Stimulated activated CD8-positive, alpha-beta memory T cell treated with anti-CD3 and anti-CD28 coated beads, Interleukin-12 subunit alpha, Interleukin-12 subunit beta, amount 100 ng/mL, for 24 hours (primary cell): ENCODE results near the gene USP32.
"Not testable (repeated sequence)": the region's sequence is repeated elsewhere in the genome, so short reads cannot be mapped to it uniquely, and the experiment has no call there.

ENCODE experiments used
- DNase-seq: peaks from one replicate; pipeline ENCODE4 v3.0.0-alpha.2; 2020; ENCODE audit errors: extremely low read depth

Gene USP32

DNA sequence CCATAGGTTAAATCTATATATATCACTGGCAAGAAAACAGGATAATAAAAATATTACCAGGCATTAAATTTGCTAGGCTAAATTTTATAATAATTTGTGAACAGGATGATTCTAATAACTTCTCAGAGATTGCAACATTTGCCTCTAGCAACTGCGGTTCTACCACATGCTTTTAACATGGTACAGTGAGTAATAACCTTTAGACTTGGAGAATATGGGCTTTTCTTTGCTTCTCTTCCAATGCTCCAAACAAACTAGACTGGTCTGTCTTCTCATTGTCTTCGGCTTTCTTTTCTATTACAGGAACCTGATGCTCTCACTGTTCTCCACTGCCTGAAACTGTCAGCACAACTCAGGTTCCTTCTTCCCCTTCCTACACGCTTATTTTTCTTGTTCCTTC lies 161.6 kb downstream of the USP32 start:
- no peak for DNase-seq

DNA sequence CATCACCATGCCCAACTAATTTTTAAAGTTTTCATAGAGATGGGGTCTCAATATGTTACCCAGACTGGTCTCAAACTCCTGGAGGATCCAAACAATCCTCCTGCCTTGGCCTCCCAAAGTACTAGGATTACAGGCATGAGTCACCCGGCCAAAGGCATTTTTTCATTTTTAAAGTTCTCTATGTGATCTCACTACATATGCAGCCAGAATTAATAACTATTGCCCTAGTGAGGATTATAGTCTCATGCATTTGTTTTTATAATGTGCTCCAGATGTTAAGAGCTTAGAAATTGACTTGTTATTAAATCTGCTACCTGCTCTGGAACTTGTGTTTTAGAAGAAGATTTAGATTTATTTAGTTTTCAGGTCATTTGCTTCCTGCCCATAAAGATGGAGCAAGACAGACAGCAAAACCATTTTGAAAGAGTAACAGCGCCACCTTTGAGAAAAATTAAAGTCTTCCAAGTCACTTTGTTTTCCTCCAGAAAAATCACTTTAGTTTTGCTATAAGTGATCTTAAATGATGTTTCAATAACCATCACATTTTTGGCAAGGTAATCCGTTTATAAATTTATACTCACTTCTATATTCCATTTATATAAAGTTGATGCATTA lies 162.6 kb downstream of the USP32 start:
- no peak for DNase-seq

DNA sequence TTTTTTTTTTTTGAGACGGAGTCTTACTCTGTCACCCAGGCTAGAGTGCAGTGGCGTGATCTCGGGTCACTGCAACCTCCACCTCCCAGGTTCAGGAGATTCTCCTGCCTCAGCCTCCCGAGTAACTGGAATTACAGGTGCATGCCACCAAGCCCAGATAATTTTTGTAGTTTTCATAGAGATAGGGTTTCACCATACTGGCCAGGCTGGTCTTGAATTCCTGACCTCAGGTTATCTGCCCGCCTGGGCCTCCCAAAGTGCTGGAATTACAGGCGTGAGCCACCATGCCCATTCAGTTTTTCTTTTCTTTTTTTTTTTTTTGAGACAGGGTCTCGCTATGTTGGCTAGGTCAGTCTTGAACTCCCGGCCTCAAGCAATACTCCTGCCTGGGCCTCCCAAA lies 164.7 kb downstream of the USP32 start:
- DNase-seq = not testable (repeated sequence)

DNA sequence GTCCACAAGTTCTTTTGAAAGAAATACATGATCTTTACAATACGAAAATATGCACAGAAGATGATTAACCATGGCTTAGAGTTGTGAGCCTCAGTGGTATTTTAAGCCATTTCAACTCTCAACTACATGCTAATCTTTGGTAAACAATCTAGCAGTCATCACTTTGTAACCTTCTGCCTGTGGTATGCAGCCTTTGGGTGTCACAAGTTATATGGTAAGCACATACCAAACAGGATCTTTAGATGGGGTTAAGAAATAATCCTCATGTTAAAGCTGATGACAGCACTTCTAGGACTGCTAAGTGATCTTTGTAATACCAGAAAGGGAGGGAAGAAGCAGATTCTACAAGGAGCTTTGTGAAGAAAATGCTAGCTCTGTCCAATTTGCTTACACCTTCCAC lies 167.9 kb downstream of the USP32 start:
- no peak for DNase-seq

DNA sequence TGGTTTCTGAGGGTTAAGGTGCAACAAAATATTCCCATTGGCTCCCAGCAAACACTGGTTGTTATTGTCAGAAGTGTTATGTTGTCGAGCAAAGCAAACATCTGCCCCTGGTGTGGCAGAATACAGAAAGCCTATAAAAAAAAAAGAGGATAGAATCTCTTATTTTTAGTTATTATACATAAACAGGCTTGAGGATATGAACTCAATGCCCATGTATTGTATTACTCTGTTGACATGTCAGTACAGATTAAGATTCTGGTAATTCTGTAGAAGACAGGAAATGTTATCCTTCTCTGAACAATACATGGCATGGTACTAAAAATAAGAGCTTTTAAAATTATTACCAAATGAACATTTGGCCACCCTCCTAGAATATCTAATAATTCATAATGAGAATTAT lies 168.5 kb downstream of the USP32 start:
- no peak for DNase-seq

DNA sequence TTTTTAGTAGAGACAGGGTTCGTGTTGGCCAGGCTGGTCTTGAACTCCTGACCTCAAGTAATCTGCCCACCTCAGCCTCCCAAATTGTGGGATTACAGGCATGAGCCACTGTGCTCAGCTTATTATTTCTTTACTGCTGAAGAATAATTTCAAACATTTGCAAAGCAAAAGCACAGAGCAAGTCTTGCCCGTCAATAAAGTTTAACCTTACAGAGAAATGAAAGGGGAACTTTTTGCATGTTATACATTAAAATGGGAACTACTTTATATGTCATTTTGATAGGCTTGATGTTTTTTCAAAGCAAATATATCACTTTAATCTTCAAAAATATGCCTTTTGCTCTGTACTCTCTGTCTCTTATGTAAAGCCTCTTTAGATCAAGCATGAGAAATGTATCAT lies 173.2 kb downstream of the USP32 start:
- not testable (repeated sequence) for DNase-seq

DNA sequence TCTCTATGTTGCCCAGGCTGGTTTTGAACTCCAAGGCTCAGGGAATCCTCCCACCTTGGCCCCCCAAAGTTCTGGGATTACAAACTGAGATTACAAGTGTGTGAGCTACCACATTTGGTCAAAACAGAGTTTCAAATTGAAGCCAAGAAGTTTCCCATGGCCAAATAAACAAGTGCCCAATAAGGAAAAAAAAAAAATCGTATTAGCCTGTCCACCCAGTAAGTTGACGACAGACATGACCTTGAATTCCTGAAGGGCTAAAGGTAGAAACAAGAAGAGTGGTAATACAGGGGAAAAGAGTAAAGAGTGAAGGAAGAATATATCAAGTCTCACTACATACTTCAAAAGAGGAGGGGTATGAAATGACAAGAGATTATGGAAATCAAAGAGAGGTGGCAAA lies 176.0 kb downstream of the USP32 start:
- DNase-seq = not testable (repeated sequence)

DNA sequence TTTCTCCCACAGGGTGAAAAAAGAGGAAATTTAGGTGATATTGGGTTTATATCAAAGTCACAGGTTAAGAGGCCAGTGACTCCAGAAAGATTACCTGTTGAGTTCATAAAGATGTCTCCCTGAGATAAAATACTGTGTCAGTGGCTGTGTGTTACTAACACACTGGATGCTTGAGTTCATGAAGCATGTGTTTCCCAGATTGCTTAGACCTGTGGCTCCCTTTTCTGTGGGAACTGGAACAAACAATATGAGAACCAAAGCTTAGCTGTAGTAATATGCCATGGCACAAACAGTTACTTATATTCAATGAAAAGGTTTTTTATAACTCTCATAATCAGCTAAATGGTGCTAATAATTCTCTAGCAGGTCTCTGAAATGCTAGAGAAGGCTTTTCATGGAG lies 180.7 kb downstream of the USP32 start:
- DNase-seq = not testable (repeated sequence)

DNA sequence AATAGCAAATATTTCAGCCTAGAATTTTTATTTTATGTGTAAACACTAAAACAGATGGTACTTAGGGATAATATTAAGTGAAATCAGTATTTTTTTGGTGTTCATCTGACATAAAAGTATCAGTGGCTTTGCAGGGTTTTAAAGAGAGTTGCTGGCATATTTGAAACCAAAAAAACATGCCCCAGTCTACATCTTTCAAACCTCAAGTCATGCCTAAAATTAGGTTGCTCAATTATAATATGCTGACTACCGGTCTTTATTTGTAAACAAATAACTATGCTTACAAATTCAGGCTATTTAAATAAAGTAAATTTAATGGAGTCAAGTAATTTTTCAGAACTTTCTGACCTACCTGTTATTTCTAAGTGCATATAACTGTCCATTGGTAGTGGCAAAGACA lies 183.6 kb downstream of the USP32 start:
- not testable (repeated sequence) for DNase-seq

DNA sequence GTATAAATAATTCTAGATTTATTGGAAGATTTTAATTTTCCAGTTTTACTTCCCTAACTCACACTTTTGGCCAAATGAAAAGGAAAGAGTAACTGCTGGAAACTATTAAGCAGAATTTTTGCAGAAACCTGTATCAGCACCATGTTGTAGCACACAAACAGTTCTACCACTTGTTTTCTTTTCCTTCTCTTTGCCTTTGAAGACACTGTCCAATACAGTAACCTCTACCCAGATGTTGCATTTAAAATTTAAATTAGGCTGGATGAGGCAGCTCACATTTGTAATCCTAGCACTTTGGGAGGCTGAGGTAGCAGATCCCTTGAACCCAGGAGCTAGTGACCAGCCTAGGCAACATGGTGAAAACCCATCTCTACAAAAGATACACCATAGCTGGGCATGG lies 186.2 kb downstream of the USP32 start:
- DNase-seq = not testable (repeated sequence)

DNA sequence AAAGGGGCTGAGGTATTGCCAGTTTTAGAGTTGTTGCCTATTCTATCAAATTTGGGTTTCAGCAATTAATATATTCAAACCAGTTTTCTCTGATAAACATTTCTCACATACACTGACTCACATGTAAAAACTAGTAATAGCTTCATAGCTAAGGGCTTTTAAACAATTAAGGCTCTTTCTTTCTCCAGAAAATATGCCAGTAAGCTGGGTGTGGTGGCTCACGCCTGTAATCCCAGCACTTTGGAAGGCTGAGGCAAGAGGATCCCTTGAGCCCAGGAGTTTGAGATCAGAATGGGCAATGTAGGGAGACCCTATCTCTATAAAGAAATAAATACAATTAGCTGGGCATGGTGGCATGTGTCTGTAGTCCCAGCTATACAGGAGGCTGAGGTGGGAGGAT lies 193.3 kb downstream of the USP32 start:
- not testable (repeated sequence) for DNase-seq

DNA sequence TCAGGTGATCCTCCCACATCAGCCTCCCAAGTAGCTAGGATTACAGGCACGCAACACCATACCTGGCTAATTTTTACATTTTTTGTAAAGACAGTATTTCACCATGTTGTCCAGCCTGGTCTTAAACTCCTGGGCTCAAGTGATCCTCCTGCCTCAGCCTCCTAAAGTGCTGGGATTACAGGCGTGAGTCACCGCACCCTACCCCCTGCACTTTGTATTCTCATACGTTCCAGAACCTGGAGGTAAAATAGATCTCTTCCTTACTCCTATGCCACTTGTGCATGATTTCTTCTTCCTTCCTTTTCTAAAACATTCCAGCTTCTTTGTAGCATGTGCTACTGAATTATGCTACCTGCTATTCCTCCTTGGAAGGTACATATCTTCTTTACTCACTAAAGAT lies 197.8 kb downstream of the USP32 start:
- not testable (repeated sequence) for DNase-seq

DNA sequence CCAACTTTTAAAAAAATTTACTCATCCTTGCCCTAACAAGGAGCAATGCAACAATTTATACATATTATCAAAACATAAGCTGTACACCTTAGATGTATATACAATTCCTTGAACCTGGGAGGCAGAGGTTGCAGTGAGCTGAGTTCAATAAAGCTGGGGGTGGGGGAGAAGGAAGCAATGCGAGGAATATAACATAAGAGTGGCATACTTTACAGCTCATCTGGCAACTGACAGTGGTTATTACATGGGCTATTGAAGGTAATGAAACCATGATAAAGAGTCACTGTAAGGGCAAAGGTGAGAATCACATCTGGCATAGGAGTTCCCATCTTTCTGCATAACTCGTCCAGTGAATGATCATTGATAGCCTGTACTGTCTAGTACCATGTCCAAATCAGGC lies 198.5 kb downstream of the USP32 start:
- DNase-seq = no peak

DNA sequence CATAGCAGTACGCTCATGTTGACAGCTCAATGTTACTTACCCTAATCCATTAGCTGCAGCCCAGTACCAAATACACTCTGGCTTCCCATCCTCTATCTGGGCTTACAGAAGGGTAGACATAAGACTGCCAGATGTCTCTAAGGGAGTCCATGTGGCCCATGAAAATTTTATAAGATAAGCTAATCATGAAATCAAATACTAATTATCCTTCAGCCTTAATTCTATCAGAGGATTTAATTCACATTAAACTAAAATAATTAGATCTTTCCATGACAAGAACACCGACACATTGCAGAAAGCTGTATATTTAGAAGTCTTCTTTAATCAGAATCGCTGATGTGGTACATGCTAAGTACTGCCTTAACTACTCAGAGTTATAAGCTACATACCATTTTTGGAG lies 198.9 kb downstream of the USP32 start:
- DNase-seq = not testable (repeated sequence)

DNA sequence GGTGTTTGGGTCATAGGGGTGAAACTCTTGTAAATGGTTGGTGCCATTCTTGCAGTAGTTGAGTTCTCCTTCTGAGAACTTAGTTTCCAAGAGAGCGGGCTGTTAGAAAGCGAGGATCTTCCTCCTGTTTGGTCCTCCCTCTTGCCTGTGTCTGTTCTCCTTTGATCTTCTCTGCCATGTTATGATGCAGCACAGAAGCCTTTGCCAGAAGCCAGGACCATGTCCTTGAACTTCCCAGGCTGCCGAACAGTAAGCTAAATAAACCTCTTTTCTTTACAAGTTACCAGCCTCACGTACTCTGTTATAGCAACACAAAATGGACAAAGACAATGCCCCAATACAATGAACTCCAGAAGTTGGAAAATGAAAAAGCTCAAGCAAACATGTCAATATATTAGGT lies 201.9 kb downstream of the USP32 start:
- not testable (repeated sequence) for DNase-seq

DNA sequence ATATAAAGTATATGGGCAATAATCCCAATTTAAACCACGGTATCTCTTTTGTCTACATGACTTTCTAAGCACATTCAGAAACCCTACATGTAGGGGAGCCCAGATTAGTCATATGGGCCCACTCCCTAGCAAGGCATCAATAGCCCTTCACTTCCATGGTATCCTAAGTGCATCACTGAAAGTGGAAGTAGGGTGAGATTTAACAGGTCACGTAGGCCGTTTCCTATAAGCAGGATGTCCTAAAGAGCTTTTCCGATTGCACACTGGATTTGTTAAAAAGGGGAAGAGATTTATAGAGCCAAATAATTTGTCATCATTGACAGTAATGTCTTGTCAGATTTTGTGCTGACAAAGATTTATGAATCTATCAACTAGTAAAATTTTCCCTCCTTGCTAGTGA lies 203.2 kb downstream of the USP32 start:
- no peak for DNase-seq

DNA sequence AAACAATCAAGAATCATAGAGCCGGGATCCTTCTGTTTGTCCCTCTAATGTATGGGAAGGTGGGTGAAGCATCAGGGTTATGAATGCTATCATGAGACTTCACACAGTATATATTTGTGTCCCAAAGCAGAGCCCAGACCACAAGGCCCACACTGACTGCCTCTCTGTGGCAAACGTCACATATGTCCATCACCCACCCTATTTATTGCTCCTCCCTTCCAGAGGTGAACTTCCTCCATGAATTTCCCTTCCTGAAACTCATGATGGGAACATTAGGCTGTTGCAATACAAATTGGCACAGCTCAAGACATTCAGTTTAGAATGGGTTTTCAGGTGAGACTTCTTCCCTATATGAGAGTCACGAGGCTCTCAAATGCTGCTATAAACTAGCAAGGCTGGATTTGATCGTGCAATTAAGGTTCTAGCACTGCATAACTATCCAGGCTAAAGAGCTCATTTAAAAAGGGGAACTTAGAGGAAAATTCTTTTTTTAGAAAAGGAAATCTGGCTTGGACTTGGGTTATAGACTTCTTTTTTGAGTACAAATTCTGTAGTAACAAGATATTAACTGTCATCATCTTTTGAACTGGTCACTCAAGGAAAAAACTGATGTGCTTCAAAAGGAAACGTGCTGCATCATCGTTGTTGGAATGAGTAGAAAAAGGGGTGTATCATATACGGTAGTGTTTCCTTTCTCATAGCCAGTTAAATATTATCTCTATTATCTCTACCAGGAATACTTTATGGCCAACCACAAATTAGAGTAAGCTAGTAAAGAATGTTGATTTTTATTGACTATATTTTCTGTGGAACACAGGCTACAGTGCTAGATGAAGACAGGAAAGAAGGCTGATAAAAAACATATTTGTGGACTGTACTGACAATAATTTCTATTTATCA lies 204.8 kb downstream of the USP32 start:
- not testable (repeated sequence) for DNase-seq

DNA sequence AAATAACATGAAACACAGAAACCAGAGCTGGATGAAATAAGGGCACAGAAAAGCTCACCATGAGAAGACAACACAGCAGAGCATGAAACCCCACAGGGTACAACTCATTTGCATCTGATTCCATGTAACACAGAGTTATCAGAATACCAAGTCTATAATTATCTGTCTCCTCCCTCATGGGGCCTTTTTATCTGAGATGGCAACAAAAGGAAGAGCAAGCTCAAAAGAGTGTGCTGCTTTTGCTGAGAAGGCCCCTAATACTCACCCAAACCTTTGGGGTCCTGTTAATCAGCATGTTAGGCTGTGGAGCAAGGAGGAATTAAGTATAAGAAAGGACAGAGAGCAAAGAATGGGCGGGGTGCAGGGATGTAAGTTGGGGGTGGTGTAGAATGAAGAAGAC lies 205.6 kb downstream of the USP32 start:
- not testable (repeated sequence) for DNase-seq

DNA sequence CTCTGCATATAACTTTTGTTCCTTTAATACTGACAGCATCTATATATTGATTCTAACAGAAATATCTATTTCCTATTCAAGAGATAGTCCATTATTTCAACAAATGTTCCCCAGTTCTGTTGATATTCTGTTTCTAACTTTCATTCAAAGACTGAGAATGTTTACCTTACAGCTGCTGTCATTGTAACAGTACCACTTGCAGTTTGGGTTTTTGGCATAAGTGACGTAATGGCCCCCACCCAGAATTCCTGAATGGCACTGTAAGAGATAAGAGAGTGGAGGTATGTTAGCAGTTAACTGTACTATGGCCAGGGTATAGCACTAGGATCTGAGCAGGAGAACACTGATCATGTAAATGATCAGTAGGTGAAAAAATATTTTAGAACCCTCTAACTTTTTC lies 211.6 kb downstream of the USP32 start:
- DNase-seq = not testable (repeated sequence)

DNA sequence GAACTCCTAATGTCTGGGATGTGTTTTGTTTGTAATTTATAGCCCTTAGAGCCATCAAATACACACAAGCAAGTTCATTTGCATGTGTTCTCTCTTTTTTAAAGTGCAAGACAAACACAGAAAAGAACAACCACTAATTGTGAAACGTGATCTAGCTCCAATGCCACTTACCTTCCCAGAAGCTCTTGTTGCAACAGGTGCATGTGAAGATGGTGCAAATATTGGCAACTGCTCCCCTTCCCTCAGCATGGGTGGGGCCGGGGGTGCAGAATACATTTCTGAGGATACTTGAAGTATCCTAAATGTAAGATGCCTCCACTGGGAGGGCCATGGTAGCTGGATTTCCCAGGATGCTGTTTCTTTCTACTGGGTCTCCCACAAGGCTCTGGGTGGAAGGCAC lies 213.8 kb downstream of the USP32 start:
- not testable (repeated sequence) for DNase-seq

DNA sequence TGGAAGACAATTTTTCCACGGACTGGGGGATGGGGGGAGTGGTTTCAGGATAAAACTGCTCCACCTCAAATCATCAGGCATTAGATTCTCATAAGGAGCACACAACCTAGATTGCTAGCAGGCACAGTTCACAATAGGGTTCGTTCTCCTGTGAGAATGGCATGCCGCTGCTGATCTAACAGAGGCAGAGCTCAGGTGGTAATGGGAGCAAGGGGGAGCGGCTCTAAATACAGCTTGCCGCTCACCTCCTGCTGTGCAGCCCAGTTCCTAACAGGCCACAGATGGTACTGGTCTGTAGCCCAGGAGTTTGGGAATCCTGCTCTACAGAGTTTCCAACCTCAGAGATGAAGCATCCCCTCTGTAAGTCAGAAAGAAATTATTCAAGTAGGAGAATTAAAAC lies 215.2 kb downstream of the USP32 start:
- DNase-seq = not testable (repeated sequence)

DNA sequence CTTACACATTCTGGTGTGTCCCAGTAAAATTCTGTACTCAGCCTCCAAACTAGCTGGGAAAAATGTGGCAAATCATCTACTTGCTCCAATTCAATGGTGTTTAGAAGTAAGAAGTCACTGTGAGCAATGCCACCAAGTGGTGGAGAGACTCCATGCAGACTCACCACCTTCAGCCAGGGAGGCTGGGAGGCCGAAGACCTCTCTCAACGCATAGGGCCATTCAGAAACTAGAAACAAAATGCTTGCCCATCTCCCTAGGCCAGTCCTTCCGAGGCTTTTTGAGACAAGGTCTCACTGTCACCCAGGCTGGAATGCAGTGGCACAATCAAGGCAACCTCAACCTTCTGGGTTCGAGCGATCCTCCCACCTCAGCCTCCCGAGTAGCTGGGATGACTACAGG lies 217.2 kb downstream of the USP32 start:
- not testable (repeated sequence) for DNase-seq

DNA sequence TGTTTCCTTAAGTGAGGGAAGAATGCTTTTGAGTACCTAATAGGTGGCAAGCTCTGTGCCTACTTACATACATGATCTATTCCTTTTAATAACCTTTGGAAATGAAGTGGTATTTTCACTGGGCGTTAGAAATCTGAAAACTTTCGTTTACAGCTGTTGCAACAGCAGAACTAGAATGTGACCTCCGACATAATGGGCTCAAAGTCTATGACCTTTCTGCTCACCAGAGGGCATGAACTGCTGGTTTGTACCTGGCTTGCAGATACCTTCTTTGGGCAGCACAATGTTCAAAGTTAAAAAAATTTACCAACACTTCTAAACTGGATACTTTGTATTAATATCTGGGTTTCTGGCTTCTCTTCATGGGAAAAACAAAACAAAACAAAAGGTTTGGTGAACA lies 217.9 kb downstream of the USP32 start:
- no peak for DNase-seq
